ENCODE data around the gene FOXO6. TPM values are rescaled to one million over a fixed set of nuclear protein-coding genes. Genes with fewer than 3 reads are reported as not detected.

FOXO6 gene
- total and polyA plus RNA-seq, 10 of the 15 experiments (the other 5 are each of a cell fraction or from before 2014, with no cell fraction given), result 0.37 TPM; not detected in 9

GRCh38 chr1:41359211-41360073 is 1.8 kb upstream of the FOXO6 start:
- no peak for TF ChIP-seq CBFB (IDR thresholded peaks at IDR 0.05; ENCODE audit: low read depth)
- no peak for TF ChIP-seq NR2F1 (conservative IDR thresholded peaks at IDR 0.05)
- no peak for TF ChIP-seq GATAD2B (conservative IDR thresholded peaks at IDR 0.05; ENCODE audit: low read depth)
- TF ChIP-seq ZNF592 (IDR thresholded peaks at IDR 0.05), result no peak
- TF ChIP-seq SP1 (IDR thresholded peaks at IDR 0.05; ENCODE audit: low read depth, low read length), result no peak
- no peak for TF ChIP-seq ZNF217 (IDR thresholded peaks at IDR 0.05)
- no peak for TF ChIP-seq CREB1 (IDR thresholded peaks at IDR 0.05; ENCODE audit: low read depth)
- no peak for TF ChIP-seq ZSCAN29 (IDR thresholded peaks at IDR 0.05)
- TF ChIP-seq TCF3 (IDR thresholded peaks at IDR 0.05; ENCODE audit: borderline replicate concordance, insufficient read depth, low read depth, low read length), result no peak
- no peak for TF ChIP-seq ZNF24 (IDR thresholded peaks at IDR 0.05)
- TF ChIP-seq EZH2 (IDR thresholded peaks at IDR 0.05; ENCODE audit: borderline replicate concordance, control insufficient read depth, low read depth, low read length), result no peak
- TF ChIP-seq BCL11A (IDR thresholded peaks at IDR 0.05; ENCODE audit: low read depth, low read length), result no peak
- SMC1A ChIA-PET (ENCODE audit: uncharacterized antibody, unreplicated experiment), result interaction anchor here (1.4 to 1.6 kb wide), 2 partner anchors 17 to 56 kb away, joined by 4 to 7 read pairs; no protein-coding TSS in a partner anchor
- H4K20me1 ChIP-seq (ENCODE audit: control insufficient read depth, insufficient read depth), result no peaks in the 10 kb centered on the region
- no peak overlapping the region for H3K4me2 ChIP-seq (ENCODE audit: control insufficient read depth, insufficient read depth)
- no peak for FAIRE-seq
- no peaks in the 10 kb centered on the region for H3K79me2 ChIP-seq (ENCODE audit: control insufficient read depth, insufficient read depth, low read length)
- in situ Hi-C loops (cut with MboI) (no loop called here), intact Hi-C loops (cut with micrococcal nuclease; ENCODE audit: unreplicated experiment) (no loop called here)
- RAD21 ChIA-PET (ENCODE audit: unreplicated experiment), result interaction anchor here (0.5 kb wide), 1 partner anchor 10 kb away, joined by 3 read pairs; no protein-coding TSS in a partner anchor
- no peak overlapping the region for H3K4me3 ChIP-seq
- WGBS (ENCODE audit: insufficient coverage, insufficient replicate concordance, low lambda C conversion rate, missing lambda C conversion rate), result 62% methylated on average over 10 of the region's 10 CpGs
- CTCF ChIA-PET, result interaction anchor here (1.3 to 3.7 kb wide), 4 partner anchors 10 to 59 kb away, joined by 4 to 14 read pairs (median 8); no protein-coding TSS in a partner anchor
- peaks cover 10 to 16% of the 10 kb centered on the region in 2 experiments; a peak in 3 of 4 replicates for H3K27me3 ChIP-seq (replicated peaks in 1 of 2; ENCODE audit: control insufficient read depth in 2 of 2, insufficient read depth in 2 of 2, low read length in 1 of 2)
- no peak for DNase-seq (ENCODE audit: low read depth, low spot score)
- no peak for ATAC-seq
- peaks cover 5% of the 10 kb centered on the region; the same call in 1 of the 2 replicates for H3K4me1 ChIP-seq (ENCODE audit: control insufficient read depth, insufficient read depth, low read length)
- H3K9me3 ChIP-seq (replicated peaks; ENCODE audit: control insufficient read depth, insufficient read depth, low read length), result no peaks in the 10 kb centered on the region
- POLR2A ChIA-PET, result interaction anchor here (1.0 to 1.1 kb wide), 2 partner anchors 8 to 13 kb away, joined by 3 read pairs; no protein-coding TSS in a partner anchor
- H3K27ac ChIP-seq (ENCODE audit: control insufficient read depth, insufficient read depth), result no peak overlapping the region
- H3K36me3 ChIP-seq (ENCODE audit: control insufficient read depth in 2 of 2, insufficient read depth in 2 of 2, low read length in 1 of 2), result no peaks in the 10 kb centered on the region
- no peak overlapping the region for H2AFZ ChIP-seq (ENCODE audit: control insufficient read depth, low read depth, low read length)
- no peak overlapping the region for H3K9ac ChIP-seq (ENCODE audit: control insufficient read depth, insufficient read depth, low read length)
- BruUV-seq (replicated peaks), result no TSS peak
